Measurements from ENCODE around the gene PRDX5. TPM values are rescaled to one million over a fixed set of nuclear protein-coding genes. Genes with fewer than 3 reads are reported as not detected.
A peak's percentile ranks its signal among the peaks of the same experiment; 100 is the strongest.

PRDX5 gene
- total RNA-seq, 1 experiment from 2014 or later, result 381 TPM

DNA sequence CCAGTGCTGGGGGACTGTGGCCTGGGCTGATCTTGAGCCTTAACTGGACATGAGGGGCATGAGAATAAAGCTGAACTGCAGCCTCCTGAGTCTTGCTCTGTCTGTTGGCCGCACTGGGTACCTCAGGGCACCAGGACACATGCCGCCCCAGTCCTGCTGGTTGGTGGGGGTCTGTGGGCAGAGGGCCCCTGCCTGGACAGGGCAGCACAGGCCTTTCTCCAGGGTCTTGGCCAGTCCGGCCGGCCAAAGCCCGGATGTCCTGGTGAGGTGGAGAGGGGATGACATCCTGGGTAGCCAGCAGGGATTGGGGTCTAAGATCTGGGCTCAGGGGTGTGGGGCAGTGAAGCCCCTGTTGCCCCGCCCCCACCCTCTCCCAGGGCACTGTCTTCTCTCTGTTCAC, 39.5 kb downstream of the PRDX5 start:
- Histone ChIP-seq H3K27ac (peak overlapping the region; percentile 37), H3K4me3 (no peak overlapping the region), H3K79me2 (ENCODE audit: low read depth) (peaks cover 18% of the 10 kb centered on the region), H3K9me3 (ENCODE audit: insufficient read depth, low read depth) (no peaks in the 10 kb centered on the region), H4K20me1 (ENCODE audit: insufficient read depth) (peaks cover 6% of the 10 kb centered on the region; the same call in 1 of the 2 replicates), H2AFZ (no peak overlapping the region), H3K4me2 (peak overlapping the region; percentile 92), H3K36me3 (ENCODE audit: low read depth) (0 out of 2 replicates have a peak, but pooled peaks cover 8% of the 10 kb centered on the region), H3K9me2 (ENCODE audit: insufficient read depth) (no peaks in the 10 kb centered on the region), H3F3A (ENCODE audit: insufficient read depth, low read depth) (peaks cover 22% of the 10 kb centered on the region; the same call in 1 of the 2 replicates), H3K4me1 (replicated peaks; ENCODE audit: insufficient read depth) (peaks cover 42% of the 10 kb centered on the region), H3K27me3 (ENCODE audit: insufficient read depth, low read depth) (no peaks in the 10 kb centered on the region)
- intact Hi-C loops (cut with micrococcal nuclease; ENCODE audit: unreplicated experiment), result loop anchor here (5.0 kb wide), 2 partner anchors 130 to 195 kb away; no protein-coding TSS in a partner anchor
- no TSS peak for BruUV-seq (replicated peaks)
- DNase-seq, result no peak
- ChIA-PET POLR2A (ENCODE audit: unreplicated experiment) (interaction anchor here (0.5 to 1.1 kb wide), 7 partner anchors 25 to 308 kb away, joined by 3 to 12 read pairs (median 5); partner anchors contain the start of genes ESRRA, PRDX5 and TRMT112), CTCF (interaction anchor here (0.6 to 3.1 kb wide), 8 partner anchors 9 to 91 kb away, joined by 3 to 36 read pairs (median 5); partner anchors contain the start of genes PRDX5 and TRMT112)
- TF ChIP-seq EZH2 (IDR thresholded peaks at IDR 0.05; ENCODE audit: low read depth) (no peak), CTCF (conservative IDR thresholded peaks at IDR 0.05) (no peak)

GRCh38 chr11:64357904-64358535, 40.1 kb downstream of the PRDX5 start:
- ChIA-PET CTCF (interaction anchor here (0.5 to 2.0 kb wide), 7 partner anchors 9 to 93 kb away, joined by 3 to 14 read pairs (median 5); partner anchors contain the start of genes PRDX5 and TRMT112), POLR2A (ENCODE audit: unreplicated experiment) (interaction anchor here (0.5 to 1.1 kb wide), 8 partner anchors 17 to 307 kb away, joined by 3 to 12 read pairs (median 6); partner anchors contain the start of genes ESRRA, PRDX5 and TRMT112)
- no peaks in the 10 kb centered on the region for H3K9me2 ChIP-seq (ENCODE audit: insufficient read depth)
- H3K27me3 ChIP-seq (ENCODE audit: insufficient read depth, low read depth), result no peaks in the 10 kb centered on the region
- H4K20me1 ChIP-seq (ENCODE audit: insufficient read depth), result peaks cover 6% of the 10 kb centered on the region; the same call in 1 of the 2 replicates
- intact Hi-C loops (cut with micrococcal nuclease; ENCODE audit: unreplicated experiment), result loop anchor here (2.0 to 5.0 kb wide), 5 partner anchors 81 to 421 kb away; partner anchors contain the start of gene SF1
- H3K27ac ChIP-seq, result peak overlapping the region; percentile 59
- peak; percentile 88 to 95 for DNase-seq
- peak overlapping the region; percentile 91 for H3K4me3 ChIP-seq
- H2AFZ ChIP-seq, result no peak overlapping the region
- peaks cover 42% of the 10 kb centered on the region for H3K4me1 ChIP-seq (replicated peaks; ENCODE audit: insufficient read depth)
- H3K9me3 ChIP-seq (ENCODE audit: insufficient read depth, low read depth), result no peaks in the 10 kb centered on the region
- 0 out of 2 replicates have a peak, but pooled peaks cover 12% of the 10 kb centered on the region for H3K36me3 ChIP-seq (ENCODE audit: low read depth)
- peaks cover 22% of the 10 kb centered on the region; the same call in 1 of the 2 replicates for H3F3A ChIP-seq (ENCODE audit: insufficient read depth, low read depth)
- BruUV-seq (replicated peaks), result no TSS peak
- no peak for TF ChIP-seq EZH2 (IDR thresholded peaks at IDR 0.05; ENCODE audit: low read depth)
- H3K79me2 ChIP-seq (ENCODE audit: low read depth), result peaks cover 18% of the 10 kb centered on the region
- peak overlapping the region; percentile 92 for H3K4me2 ChIP-seq

DNA sequence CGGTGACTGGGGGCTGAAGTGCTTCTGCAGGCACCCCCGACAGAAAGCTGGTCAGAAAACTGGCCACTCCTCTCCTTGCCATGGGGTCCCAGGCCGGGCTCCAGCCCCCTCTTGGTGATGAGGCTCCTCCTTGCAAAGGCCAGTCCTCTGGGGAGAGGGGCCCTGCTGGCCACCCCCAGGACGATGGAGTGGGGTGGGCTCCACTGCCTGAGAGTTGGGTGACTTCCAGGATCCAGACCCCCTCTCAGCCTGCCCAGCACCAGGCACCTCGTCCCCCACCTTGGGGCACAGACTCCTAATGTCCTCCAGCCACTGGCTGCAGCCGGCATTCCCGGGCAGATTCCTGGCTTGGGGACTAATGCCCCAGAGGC, 40.6 kb downstream of the PRDX5 start:
- Histone ChIP-seq H3K4me3 (peak overlapping the region; percentile 91), H3K36me3 (ENCODE audit: low read depth) (0 out of 2 replicates have a peak, but pooled peaks cover 15% of the 10 kb centered on the region), H3K9me2 (ENCODE audit: insufficient read depth) (no peaks in the 10 kb centered on the region), H3K27ac (peak overlapping the region; percentile 59), H3K27me3 (ENCODE audit: insufficient read depth, low read depth) (no peaks in the 10 kb centered on the region), H3F3A (ENCODE audit: insufficient read depth, low read depth) (peaks cover 22% of the 10 kb centered on the region; the same call in 1 of the 2 replicates), H3K79me2 (ENCODE audit: low read depth) (peaks cover 18% of the 10 kb centered on the region), H3K9me3 (ENCODE audit: insufficient read depth, low read depth) (no peaks in the 10 kb centered on the region), H3K4me1 (replicated peaks; ENCODE audit: insufficient read depth) (peaks cover 42% of the 10 kb centered on the region), H4K20me1 (ENCODE audit: insufficient read depth) (peaks cover 6% of the 10 kb centered on the region; the same call in 1 of the 2 replicates), H3K4me2 (peak overlapping the region; percentile 92), H2AFZ (peak overlapping the region; percentile 87)
- ChIA-PET CTCF (interaction anchor here (0.5 to 2.0 kb wide), 6 partner anchors 9 to 93 kb away, joined by 3 to 14 read pairs (median 5); partner anchors contain the start of genes PRDX5 and TRMT112), POLR2A (ENCODE audit: unreplicated experiment) (interaction anchor here (0.5 to 1.1 kb wide), 4 partner anchors 17 to 81 kb away, joined by 4 to 10 read pairs (median 8); partner anchors contain the start of genes PRDX5 and TRMT112)
- no peak for DNase-seq
- no peak for TF ChIP-seq EZH2 (IDR thresholded peaks at IDR 0.05; ENCODE audit: low read depth)
- no peak for TF ChIP-seq CTCF (conservative IDR thresholded peaks at IDR 0.05)
- intact Hi-C loops (cut with micrococcal nuclease; ENCODE audit: unreplicated experiment), result loop anchor here (2.0 to 5.0 kb wide), 5 partner anchors 82 to 420 kb away; partner anchors contain the start of gene SF1
- TSS peak; percentile 87 for BruUV-seq (replicated peaks)

All from PC-9 (cell line).